HG03460 (cell line): ENCODE data around the gene RAB36.

Experiments used
- ATAC-seq: cut with Tn5 transposase; IDR thresholded peaks from one replicate; pipeline ENCODE4 v1.9.1; 2021; ENCODE audit not compliant: unreplicated experiment

RAB36 gene

DNA sequence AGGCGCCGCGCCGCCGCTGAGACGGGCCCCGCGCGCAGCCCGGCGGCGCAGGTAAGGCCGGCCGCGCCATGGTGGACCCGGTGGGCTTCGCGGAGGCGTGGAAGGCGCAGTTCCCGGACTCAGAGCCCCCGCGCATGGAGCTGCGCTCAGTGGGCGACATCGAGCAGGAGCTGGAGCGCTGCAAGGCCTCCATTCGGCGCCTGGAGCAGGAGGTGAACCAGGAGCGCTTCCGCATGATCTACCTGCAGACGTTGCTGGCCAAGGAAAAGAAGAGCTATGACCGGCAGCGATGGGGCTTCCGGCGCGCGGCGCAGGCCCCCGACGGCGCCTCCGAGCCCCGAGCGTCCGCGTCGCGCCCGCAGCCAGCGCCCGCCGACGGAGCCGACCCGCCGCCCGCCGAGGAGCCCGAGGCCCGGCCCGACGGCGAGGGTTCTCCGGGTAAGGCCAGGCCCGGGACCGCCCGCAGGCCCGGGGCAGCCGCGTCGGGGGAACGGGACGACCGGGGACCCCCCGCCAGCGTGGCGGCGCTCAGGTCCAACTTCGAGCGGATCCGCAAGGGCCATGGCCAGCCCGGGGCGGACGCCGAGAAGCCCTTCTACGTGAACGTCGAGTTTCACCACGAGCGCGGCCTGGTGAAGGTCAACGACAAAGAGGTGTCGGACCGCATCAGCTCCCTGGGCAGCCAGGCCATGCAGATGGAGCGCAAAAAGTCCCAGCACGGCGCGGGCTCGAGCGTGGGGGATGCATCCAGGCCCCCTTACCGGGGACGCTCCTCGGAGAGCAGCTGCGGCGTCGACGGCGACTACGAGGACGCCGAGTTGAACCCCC, 35.8 kb downstream of the RAB36 start:
- no peak for ATAC-seq

DNA sequence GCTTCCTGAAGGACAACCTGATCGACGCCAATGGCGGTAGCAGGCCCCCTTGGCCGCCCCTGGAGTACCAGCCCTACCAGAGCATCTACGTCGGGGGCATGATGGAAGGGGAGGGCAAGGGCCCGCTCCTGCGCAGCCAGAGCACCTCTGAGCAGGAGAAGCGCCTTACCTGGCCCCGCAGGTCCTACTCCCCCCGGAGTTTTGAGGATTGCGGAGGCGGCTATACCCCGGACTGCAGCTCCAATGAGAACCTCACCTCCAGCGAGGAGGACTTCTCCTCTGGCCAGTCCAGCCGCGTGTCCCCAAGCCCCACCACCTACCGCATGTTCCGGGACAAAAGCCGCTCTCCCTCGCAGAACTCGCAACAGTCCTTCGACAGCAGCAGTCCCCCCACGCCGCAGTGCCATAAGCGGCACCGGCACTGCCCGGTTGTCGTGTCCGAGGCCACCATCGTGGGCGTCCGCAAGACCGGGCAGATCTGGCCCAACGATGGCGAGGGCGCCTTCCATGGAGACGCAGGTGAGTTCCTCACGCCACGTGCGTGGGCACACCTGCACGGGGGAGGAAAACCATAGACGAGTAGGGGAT, 36.5 kb downstream of the RAB36 start:
- no peak for ATAC-seq

DNA sequence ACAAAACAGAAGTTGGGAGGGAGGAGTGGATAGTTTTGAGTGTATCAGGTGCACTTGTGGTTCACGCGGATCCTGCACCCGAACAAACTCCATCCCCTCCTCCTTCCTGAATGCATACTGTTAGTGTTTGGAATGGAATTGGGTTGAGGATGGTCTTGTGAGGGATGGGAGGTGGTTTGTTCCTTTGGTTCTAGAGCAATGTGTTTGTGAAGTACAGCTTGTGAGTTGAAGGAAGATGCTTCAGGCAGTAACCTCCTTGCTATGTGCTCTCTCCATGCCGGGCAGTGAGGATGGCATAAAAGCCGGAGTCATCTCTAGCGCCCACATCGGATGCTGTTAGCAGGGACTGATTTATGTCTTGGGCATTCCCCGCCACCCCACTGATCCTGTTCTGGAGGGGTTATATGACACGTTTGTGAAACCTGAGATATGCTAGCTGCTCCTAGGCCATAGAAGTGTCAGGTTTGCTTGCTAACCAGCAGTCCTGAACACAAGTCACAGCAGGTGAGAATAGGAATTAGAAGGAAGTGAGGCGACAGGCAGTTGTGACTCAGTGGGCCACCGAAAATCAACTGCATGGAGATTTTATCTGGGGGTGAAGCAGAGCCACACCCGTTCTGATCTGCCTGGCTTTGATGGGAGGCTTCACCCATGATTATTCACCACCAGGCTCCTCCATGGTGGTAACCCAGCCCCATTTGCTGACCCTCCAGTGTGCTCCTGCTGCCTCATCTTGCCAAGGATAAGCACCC, 37.2 kb downstream of the RAB36 start:
- no peak for ATAC-seq

DNA sequence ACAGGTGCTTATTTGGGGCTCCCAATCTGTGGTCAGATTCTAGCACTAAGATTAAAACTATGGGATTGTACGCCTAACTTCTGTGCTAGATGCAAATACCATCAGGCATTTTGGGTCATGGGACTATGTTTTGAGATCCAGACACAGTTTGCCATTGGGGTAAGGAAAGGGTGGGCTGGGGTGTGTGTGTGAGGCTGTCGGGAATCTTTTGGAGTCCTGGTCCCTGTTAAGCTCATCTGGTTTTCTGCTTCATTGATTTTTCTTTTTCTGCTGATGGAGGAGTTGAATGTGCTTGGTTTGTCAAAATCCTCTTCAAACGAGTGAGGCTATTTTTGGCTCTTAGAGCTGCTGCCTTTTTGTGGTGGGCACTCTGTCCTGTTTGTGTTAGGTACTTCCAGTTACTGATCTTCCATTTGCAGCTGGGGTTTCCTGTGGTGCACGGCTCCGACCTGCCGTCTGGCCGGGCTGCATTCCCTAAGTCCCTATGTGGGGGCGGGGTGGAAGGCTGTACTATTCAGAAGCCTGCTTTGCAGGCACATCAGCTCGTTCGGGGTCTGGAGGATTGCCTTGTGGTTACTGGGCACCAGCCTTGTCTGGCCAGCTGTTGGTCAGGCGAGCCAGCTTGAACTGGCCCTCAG, 37.9 kb downstream of the RAB36 start:
- ATAC-seq = no peak

DNA sequence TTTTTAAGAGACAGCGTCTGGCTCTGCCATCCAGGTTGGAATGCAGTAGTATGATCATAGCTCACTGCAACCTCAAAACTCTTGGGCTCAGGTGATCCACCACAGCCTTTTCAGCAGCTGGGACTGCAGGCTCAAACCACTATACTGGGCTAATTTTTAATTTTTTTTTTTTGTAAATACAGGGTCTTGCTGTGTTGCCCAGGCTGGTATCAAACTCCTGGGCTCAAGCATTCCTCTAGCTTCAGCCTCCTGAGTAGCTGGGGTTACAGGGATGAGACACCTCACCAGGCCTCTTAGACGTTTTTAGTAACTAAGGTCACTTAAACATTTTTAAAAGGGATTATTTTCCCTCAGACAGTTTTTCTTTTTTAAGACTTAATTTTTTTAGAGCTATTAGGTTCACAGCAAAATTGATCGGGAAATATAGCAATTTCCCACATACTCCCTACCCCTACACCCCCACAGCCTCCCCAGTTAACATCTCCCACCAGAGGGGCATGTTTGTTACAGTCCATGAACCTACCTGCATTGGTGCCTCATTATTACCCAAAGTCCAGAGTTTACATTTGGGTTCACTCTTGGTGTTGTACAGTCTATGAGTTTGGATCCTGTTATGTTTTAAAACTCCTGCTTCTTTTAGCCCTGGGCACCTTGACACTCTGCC, 39.0 kb downstream of the RAB36 start:
- ATAC-seq = no peak

DNA sequence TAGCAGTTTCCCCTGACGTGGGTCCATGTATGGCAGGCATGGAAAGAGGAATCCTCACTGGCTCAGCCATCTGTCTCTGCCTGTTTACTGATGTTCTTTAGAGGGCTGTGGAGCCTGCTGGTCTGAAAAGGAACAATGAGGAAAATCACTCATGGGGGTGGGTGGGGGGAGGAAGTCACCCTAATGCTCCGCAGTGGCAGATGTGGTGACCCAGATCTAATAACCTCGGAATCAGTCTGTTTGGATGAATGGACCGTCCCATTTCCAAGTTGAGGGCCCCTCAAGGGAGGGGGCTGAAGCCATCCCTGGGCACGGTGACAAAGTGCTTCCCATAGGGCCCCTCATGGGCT, 39.5 kb downstream of the RAB36 start:
- no peak for ATAC-seq

DNA sequence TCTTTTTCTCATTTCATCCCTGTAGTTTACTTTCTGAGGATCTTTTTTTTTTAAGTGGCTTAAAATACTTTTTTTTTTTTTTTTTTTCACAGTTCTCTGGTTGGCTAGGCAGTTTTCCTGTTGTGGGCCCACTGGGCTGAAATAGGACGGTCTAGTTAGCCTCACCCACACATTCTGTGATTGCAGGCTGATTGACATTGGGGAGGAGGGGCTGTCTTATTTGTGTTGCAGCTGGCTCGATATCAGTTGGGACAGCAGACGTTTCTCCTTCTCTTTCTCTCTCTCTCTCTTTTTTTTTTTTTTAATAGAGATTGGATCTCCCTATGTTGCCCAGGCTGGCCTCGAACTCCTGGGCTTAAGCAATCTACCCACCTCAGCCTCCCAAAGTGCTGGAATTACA, 41.9 kb downstream of the RAB36 start:
- no peak for ATAC-seq

DNA sequence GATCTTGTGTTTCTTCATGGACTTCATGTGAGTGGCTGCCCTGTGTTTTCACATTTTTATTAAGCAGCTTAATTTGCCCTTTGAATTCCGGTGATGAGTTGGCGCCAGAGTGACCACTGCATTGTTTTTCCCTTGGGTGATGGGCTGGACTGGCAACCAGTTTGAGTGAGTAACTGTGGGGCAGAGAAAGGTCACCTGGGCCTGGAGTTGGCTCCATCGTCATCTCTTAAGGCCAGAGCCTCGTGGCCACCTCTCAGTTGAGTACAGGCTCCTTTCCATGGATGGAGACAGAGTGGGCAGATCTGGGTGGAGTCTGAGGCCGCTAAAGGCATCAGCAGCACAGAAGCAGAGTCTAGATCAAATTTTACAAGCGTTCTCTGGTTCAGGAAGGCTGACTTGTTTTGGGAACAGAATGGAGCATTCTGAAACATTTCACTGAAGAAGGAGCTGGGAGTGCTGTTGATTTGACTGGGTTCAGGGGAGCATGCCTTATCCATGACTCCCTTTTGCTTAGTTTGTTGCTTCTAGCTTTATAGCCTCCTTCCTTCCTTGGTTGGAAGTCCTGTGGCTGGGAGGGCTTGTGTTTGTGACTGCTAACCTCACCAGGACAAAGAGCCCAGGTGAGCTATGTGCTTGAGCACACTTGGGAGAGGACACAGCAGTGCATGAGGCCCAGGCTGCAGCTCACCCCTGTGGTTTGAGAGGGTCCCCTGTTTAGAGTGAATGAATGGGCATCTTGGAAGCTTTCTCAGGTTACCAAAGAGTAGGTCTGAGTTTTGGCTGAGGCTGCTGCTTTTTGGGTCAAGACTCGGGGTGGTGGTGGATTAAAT, 42.8 kb downstream of the RAB36 start:
- no peak for ATAC-seq

DNA sequence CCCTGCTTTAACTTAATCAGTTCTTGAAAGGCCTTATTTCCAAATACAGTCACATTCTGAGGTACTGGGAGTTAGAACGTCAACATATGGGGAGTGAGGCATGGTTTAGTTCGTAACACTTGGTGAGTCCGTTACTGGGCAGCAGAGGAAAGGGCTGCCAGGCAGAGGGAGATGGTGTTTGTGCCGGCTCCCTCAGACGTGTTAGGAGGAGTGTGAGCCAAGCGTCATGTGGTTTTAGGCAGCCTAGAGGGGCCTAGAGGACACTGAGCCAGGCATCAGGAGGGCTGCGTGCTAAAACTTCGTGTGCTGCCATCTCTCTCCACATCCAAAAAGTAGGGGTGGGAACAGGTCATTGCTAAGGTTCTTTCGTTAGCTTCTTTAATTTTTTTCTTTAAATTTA, 45.2 kb downstream of the RAB36 start:
- no peak for ATAC-seq

DNA sequence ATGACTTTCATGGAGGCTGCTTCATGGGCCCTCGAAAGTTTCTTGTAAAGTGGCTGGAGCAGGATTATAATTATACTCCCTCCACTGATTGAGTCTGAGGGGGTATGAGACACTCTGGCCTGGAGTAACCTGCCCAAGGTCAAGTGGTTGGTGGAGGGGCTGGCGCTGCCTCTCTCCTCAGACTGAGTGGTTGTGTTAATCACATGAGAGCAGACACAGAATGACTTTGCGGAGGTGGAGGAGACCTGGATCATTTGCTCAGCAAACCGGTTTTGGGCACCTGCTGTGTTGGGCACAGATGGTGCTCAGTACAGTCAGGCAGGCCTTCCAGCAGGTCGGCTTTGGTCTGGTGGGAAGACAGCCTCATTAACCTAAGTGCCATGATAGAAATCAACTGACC, 46.9 kb downstream of the RAB36 start:
- ATAC-seq = no peak

DNA sequence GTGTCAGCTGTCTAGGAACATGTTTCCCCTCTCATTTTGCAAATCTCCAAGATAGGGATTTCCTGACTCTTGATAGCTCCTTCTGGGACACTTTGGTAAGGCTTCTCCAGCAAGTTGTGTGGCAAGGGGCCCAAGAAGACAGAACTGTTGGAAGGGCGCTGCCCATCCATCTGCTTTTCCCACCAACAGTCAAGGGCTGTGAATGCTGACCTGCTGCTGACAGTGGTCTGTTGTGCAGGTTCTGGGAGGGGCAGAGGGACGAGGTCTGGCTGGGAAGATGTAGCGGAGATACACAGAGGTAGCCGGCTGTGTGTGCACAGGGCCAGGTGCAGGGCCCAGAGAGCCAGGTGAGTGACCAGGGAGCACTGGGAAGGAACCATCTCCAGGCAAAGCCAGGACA, 47.3 kb downstream of the RAB36 start:
- no peak for ATAC-seq

DNA sequence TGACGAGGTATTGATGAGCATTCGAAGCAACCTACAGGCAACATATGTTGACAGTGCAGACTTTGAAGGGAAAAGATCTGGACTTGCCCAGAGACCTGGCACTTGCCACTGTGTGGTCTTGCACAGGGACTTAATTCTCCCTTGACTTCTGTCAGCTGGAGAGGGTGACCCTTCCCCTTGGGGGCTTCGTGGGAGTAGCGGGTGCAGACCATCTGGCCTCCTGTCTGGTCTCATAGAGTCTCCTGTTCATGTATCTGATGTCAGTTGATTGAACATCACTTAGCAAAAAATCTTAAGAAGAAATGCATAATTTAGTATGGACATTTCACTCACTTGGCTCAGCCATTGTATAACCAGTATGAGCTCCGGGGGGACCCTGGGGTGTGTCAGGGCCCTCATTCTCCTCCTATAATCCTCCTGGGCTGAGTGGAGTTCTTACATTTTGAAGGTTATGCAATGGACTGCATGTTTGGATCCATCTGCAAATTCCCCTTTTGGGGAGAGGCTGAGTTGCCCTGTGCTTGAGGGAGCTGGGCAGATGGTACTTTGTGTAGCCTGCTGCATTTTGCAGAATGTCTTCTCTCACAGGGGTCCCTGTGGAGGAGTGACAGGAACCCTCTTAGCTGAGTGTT, 48.0 kb downstream of the RAB36 start:
- ATAC-seq = no peak

DNA sequence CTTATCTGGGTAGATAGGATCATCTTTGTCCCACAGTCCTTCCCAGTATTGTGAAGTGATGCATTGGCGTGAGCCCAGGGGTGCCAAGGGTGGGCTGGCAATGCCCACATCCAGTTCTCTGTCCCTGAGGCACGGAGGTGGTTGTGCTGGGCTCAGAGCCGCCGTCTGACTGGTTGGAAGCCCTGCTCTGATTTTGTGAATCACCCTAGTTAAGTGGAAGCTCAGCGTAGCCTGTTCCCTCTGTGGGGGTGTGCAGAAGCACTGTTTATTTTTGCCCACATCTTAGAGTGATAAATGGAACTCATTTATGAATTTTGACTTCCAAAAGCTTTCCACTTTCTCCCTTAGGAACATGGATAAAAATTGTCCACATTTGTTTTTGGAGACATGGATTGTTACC, 48.6 kb downstream of the RAB36 start:
- no peak for ATAC-seq

DNA sequence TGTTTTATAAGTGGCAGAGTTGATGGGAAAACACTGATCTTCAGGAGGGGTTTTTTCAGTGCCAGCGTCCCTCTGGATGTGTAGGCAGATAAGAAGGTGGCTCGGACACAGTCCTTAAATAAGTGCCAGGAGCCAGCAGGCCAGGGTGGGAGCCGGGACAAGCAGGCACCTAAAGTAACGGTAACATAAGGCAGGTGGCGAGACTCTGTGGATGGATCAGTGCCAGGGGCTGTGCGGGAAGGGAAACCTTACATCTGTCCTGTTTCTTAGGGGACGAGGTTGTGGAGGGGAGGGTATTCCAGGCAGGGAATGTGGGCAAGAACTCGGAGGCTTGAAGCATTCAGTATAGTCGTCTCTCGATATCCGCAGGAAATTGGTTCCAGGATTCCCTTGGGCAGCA, 50.9 kb downstream of the RAB36 start:
- ATAC-seq = no peak

DNA sequence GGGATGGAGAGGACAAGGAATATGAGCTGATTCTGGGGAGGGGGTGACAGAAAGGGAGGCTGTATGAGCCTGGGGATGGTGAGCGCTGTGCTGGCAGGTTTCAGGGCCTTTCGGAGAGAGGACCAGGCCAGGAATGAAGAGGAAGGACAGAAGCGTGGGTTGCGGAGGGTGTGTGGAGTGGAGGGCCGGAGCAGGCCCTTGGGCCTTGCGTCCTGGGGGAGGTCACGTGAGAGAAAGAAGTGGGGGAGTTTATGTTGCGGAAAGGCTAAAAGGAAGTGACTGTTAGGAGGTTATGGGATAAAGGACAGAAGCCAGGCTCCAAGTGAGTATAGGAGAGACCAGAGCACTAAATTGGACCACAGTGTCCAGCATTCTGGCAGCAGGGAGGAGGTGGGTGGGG, 52.6 kb downstream of the RAB36 start:
- no peak for ATAC-seq

DNA sequence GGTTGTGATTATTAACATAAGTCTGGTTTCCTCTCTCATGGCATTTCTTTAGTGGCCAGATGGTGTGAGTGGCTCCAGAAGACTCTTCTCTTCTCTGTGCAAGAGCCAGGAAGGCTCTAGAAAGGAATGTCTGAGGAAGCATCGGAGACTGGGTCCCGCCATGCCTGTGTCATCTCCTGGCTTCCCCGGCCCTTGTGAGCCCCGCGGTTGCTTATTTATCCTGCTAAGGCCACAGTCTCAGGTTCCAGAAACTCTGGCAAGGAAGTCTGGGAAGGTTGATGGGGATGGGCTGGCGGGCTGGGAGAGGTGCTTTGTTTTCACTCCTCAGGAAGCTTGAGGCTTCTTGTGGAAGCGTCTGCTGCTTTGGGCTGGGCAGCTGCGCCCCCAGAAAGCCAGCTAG, 53.9 kb downstream of the RAB36 start:
- ATAC-seq = no peak

DNA sequence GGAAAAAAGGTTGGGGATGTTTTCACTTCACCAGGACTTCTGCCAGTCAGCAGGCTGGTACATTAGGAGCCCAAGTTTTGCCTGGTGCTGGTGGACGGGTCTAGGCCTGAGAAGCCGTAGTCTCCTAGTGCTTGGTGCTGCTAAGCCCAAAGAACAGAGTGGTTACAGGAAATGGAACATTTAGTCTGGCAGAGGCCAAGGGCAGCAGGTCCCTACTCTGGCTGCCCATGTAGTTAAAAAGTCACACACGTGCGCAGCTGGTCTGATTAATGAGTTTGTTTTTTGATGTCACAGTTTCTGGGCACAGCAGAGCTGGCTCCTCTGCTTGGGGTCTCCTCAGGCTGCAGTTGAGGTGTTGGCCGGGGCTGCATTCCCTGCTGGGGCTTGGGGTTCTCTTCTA, 55.6 kb downstream of the RAB36 start:
- no peak for ATAC-seq

DNA sequence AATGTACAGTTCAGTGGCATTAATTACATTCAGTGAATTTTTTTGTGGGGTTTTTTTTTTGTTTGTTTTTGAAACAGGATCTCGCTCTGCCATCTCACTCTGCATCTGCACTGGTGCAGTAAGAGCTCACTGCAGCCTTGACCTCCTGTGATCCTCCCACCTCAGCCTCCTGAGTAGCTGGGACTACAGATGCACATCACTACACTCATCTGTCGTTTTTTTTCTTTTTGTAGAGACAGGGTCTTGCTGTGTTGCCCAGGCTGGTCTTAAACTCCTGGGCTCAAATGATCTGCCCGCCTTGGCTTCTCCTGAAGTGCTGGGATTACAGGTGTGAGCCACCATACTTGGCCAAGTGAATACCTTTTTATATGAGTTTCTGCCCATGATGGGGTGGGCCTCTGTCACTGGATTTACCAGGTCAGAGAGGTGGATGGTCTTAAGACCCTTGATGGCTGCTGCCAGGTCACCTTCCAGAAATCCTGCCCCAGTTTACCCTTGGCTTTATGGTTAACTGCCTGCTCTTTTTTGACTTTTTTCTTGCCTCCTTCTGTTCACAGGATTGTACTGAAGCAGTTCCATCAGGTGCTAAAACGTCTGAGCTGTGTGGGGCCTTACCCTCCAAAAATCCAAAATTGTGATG, 57.7 kb downstream of the RAB36 start:
- ATAC-seq = no peak

DNA sequence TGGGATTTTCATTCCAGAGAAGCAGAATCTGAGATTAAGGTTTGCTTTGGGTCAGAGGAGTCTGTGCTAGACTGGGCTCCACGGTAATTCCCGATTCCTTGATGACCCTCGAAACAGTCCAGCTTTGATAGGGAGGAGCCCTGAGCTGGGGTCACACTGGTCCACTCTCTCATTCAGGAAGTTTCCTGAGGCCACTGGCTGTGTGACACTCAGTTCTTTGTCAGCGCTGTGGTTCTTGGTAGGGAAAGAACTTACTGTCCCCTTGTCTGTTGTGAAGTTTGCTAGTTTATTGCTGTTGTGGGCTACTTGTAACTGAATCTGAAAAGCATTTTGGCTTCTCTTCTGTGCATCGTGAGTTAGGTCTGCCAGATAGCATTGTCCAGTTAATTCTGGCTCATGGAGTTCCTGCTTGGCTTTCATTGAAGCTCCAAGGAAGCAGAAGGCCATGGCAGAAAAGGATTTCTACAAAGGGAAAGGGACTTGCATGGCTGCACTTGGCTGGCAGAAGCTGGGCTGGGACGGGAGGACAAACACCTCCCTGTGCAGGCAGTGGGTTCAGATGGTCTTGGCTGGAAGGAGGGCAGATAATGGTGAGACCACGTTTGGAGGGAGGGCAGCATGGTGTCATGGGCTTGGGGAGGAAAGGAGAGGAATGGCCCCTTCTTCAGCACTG, 58.3 kb downstream of the RAB36 start:
- ATAC-seq = no peak
